ENCODE results near the gene FAAH. TPM values are rescaled to one million over a fixed set of nuclear protein-coding genes. Genes with fewer than 3 reads are reported as not detected.

The FAAH gene
- polyA plus RNA-seq, 1 of the 3 experiments (the other 2 are of a cell fraction) = 1.2 TPM

GRCh38 chr1:46372431-46372830, 21.7 kb upstream of the FAAH start:
- Histone ChIP-seq H3K4me2 (no peak overlapping the region), H4K20me1 (ENCODE audit: insufficient read depth) (no peaks in the 10 kb centered on the region), H3K27ac (ENCODE audit: low read depth in 2 of 2, low read length in 1 of 2) (no peak overlapping the region), H3F3A (replicated peaks; ENCODE audit: insufficient read depth) (peaks cover 3% of the 10 kb centered on the region), H3K9ac (no peak overlapping the region), H3K27me3 (ENCODE audit: insufficient read depth) (no peaks in the 10 kb centered on the region), H2AFZ (ENCODE audit: low read depth) (no peak overlapping the region), H3K9me3 (no peaks in the 10 kb centered on the region), H3K79me2 (ENCODE audit: insufficient read depth) (no peaks in the 10 kb centered on the region), H3K9me2 (no peaks in the 10 kb centered on the region), H3K36me3 (replicated peaks in 1 of 2; ENCODE audit: control insufficient read depth in 1 of 2, insufficient read depth in 2 of 2, low read length in 1 of 2) (peaks cover 3 to 5% of the 10 kb centered on the region in 2 experiments), H3K4me3 (ENCODE audit: low read depth in 2 of 2, low read length in 1 of 2) (no peak overlapping the region), H3K4me1 (ENCODE audit: control insufficient read depth in 1 of 2, insufficient read depth in 2 of 2, low read depth in 1 of 2, low read length in 1 of 2) (no peaks in the 10 kb centered on the region)
- POLR2A ChIA-PET = no interaction called here
- TF ChIP-seq RFX5 (IDR thresholded peaks at IDR 0.05; ENCODE audit: low read length) (no peak), SIN3A (IDR thresholded peaks at IDR 0.05; ENCODE audit: borderline replicate concordance, low read depth, low read length) (no peak), NRF1 (IDR thresholded peaks at IDR 0.05; ENCODE audit: low read depth, low read length) (no peak), EZH2phosphoT487 (IDR thresholded peaks at IDR 0.05; ENCODE audit: borderline replicate concordance, low read depth) (no peak), GATA2 (CRISPR knock-in tag; IDR thresholded peaks at IDR 0.05) (no peak), NFIC (IDR thresholded peaks at IDR 0.05; ENCODE audit: borderline replicate concordance) (no peak), MXI1 (IDR thresholded peaks at IDR 0.05; ENCODE audit: low read depth, low read length) (no peak), GABPA (IDR thresholded peaks at IDR 0.05; ENCODE audit: low read depth) (no peak), FOXJ3 (CRISPR knock-in tag; IDR thresholded peaks at IDR 0.05) (no peak), ZBTB33 (IDR thresholded peaks at IDR 0.05; ENCODE audit: borderline replicate concordance, low read depth) (no peak), CHD2 (IDR thresholded peaks at IDR 0.05; ENCODE audit: low read length, partially characterized antibody) (no peak), PBX3 (IDR thresholded peaks at IDR 0.05) (0 out of 2 replicates have a peak, but pooled peaks have one; percentile 14), ELF1 (IDR thresholded peaks at IDR 0.05) (no peak)
- TF ChIP-seq, protein P1, sequence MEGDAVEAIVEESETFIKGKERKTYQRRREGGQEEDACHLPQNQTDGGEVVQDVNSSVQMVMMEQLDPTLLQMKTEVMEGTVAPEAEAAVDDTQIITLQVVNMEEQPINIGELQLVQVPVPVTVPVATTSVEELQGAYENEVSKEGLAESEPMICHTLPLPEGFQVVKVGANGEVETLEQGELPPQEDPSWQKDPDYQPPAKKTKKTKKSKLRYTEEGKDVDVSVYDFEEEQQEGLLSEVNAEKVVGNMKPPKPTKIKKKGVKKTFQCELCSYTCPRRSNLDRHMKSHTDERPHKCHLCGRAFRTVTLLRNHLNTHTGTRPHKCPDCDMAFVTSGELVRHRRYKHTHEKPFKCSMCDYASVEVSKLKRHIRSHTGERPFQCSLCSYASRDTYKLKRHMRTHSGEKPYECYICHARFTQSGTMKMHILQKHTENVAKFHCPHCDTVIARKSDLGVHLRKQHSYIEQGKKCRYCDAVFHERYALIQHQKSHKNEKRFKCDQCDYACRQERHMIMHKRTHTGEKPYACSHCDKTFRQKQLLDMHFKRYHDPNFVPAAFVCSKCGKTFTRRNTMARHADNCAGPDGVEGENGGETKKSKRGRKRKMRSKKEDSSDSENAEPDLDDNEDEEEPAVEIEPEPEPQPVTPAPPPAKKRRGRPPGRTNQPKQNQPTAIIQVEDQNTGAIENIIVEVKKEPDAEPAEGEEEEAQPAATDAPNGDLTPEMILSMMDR (IDR thresholded peaks at IDR 0.05) = peak; percentile 7; the same call in 1 of the 2 replicates
- TF ChIP-seq, protein P2, sequence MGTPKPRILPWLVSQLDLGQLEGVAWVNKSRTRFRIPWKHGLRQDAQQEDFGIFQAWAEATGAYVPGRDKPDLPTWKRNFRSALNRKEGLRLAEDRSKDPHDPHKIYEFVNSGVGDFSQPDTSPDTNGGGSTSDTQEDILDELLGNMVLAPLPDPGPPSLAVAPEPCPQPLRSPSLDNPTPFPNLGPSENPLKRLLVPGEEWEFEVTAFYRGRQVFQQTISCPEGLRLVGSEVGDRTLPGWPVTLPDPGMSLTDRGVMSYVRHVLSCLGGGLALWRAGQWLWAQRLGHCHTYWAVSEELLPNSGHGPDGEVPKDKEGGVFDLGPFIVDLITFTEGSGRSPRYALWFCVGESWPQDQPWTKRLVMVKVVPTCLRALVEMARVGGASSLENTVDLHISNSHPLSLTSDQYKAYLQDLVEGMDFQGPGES (IDR thresholded peaks at IDR 0.05; ENCODE audit: low read depth, low read length) = no peak
- TF ChIP-seq, protein P3, sequence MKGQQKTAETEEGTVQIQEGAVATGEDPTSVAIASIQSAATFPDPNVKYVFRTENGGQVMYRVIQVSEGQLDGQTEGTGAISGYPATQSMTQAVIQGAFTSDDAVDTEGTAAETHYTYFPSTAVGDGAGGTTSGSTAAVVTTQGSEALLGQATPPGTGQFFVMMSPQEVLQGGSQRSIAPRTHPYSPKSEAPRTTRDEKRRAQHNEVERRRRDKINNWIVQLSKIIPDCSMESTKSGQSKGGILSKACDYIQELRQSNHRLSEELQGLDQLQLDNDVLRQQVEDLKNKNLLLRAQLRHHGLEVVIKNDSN (IDR thresholded peaks at IDR 0.05; ENCODE audit: borderline replicate concordance, low read depth) = no peak
- CTCF ChIA-PET = no interaction called here
- no peak for DNase-seq
- 100% methylated on average over 1 of the region's 1 CpG for WGBS (ENCODE audit: low lambda C conversion rate)
